ENCODE data around the gene LAMC1.
"Not testable (repeated sequence)": the region's sequence is repeated elsewhere in the genome, so short reads cannot be mapped to it uniquely, and the experiment has no call there.

Gene LAMC1

DNA sequence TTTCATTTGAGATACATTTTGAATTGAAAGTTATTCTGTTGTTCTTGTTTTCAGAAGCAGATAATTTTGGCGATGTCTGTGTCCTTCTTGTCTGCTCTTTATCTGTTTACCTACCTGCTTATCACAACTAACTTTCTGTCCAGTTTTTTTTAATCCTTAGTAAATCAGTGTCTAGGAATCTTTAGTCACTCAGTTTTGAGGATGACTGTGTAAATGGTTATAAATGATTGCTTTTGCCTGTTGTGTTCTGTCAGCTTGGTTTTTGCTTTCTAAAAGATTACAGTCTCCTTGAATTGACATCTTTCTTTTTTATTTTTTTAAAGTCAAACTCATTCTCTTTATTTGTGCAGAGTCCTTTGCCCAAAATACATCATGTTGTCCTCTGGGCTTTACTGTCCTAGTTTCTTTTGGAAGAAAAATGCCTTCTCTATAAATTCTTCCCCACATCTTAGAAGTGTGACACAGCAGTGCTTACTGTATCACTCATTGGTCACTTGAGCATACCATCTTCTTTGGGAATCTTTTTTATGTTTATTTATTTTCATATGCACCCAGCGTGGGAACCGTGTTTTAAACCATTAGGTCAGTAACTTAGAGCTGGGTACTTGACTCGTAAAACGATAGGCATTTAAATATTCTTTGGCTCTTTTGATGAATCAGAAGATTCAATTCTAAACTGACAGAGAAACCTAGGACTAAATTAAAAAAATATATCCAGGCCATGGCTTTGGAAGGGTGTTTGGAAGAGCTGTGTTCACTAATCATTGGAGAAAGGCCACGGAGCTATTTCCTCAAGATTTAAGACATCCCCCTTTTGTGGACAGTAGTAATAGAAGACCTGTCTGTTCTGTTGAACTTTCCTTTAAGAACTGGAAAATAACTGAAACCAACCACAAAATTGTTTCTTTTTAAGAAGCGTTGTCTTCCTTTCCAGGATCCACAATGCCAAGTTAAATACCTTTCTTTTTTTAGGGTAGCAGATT lies 20.9 kb downstream of the LAMC1 start:
- DNase-seq, result no peak

DNA sequence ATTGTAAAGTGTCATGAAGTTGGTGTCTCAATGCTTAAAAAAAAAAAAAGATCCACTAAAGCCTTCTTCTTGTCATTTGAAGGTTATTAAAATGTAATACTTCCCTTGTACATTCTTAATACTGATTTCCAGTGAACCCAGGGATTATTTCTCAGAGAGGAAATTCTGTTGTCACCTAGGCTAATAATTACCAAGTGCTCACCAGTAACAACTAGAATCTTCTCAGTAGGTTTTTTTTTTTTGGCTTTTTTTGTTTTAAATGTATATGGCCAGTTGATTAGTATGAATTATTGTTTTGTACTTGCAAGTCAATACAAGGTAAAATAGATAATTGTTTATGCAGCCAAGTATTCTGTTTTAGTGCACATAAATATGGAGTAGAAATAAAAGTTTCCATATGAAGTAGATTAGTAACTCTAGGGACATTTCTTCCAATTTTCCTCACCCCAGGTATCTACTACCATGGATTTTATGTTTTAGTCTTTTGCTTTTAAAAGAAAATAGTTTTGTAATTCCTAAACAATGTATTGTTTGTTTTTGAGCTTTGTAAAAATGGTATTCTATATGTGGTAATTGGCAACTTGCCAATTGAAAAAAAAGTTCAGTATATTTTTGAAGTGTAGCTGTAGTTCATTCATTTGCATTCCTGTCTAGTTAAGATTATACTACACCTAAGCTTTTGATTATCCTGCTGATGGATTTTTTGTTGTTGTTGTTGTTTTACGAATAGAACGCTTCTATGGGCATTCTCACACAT lies 21.9 kb downstream of the LAMC1 start:
- no peak for DNase-seq

DNA sequence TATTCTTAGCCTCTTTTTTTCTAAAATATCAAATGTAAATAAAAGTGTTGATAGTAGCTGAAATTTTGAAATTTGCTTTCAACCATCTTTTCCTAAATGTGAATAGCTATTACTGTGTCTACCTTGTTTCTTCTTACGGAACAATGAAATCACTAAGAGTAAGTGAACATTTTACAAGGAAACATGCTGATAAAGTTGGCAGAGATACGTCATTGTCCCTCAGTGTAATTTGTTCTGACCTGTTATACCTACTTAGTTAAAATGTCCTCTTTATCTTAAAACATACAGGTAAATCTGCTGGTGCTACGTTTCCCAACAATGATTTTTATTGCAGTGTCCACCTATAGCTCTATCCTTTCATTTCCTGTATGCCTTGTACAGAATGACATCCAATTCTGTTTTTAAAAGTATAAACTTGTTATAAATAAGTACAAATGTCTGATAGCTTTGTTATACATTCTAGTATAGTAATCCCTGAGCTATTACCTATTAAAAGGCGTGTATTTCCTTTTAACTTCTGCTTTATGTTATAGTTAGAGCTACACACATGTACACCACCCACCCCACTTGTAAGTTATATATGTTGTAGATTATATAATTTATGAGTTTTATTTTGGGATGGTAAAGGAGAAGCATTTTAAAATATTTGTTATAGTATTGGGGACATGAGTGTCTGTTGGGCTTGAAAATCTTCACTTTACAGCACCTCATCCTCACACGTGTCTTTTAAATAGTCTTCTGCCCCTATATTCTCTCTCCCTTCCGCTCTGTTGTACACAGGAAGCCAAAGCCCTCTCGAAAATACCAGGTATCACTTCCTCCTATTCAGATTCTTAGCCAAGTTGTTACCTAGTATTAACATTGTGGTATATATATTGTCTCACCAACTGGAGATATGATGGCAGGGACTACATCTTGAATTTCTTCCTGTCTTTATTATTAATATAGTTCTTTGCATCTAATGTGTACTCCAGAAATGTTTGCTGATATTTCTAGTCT lies 25.2 kb downstream of the LAMC1 start:
- no peak for DNase-seq

DNA sequence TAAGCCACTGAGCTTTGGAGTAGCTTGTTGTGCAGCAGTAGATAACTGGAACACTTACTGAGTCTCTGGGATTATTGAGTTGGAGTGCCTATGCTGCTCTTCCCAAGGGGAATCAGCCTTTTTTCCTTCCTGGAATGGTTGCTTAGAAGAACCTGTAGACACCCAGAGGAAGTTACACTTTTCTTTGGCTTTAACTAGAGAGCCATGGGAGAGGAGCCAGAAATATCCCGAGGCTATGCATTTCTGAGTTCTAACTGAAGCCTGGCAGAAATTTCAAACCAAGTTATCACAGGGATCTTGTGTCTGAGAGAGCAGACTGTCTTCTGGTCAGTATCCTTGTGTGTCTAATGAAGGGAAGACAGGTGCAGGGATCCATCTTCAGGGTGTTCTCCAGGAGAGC lies 28.3 kb downstream of the LAMC1 start:
- DNase-seq, result no peak

DNA sequence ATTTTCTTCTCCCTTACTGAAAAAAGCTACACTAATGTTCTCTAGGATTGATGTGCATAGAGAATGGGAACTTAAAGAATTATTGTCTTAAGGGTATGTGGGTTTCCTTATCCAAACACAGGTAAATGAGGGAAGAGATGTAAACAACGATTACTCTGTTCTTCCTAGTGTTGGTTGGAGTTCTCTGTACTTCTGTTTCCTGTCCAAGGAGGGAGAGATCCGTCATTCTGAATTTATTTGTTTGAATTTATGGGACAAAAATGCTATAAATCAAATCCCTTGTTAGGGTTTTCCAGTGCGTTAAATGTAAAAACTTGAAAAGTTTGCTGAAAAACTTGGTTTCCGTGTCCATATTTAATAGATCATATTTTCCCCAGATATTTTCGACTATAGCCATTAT lies 29.6 kb downstream of the LAMC1 start:
- no peak for DNase-seq

DNA sequence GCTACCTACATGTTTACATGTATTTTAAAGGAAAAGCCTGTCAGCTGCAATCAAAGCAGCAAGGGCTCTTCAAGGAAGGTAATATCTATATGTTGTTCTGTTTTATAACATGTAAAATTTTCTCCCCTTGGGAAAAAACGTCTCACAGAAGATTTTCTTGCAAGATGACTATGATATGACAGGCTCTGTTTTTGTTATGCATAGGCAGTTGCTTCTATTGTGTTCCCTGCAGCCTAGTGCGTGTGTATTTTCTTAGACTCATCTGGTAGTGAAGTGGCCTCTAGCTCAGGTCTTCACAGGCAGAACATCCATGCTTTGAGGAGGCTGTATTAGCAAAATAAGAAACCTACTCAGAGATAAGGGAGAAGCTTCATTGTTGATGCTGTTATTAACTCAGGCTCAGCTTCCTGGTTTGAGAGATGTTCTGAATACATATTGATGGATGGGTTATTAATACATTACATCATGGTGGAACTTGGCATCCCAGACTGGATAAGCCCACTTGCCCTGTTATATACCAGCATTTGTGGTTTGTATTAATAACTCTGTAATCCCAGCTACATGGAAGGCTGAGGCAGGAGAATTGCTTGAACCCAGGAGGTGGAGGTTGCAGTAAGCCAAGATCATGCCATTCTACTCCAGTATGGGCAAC lies 35.8 kb downstream of the LAMC1 start:
- DNase-seq, result no peak

DNA sequence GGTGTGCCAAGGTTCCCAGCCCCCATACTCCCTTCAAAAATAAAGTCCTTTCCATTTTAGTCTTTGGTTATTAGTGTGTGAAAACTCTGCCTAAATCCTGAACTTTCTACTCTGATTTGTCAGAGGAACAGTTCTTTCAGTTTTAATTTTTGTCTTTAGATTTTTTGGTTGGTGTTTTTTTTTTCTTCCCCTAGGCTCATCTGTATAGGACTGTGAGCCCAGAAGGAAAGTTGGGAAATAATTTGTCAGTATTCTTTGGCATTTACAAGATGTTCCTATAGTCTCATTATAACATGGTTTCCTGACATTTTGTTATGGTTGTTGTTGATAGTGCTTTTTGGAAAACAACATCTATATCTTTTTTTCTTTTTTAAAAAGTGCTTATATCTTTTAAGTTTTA lies 38.0 kb downstream of the LAMC1 start:
- no peak for DNase-seq

DNA sequence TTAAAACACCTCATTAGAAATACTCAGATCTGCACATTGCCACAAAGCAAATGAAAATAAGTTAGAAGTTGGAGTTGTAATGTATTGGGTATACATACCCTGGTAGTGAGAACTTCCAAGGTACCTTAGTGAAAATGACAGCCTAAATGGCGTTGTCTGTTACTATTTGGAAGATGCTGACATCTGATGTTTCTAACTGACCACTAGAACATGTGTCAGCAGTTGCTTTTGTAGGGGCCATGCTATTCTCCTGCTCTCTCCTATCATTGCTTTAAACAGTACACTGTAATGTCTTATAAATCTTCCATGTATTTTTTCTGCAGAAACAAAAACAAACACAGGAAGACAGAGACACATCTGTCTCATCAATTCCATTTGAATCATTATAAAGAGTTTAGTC lies 40.1 kb downstream of the LAMC1 start:
- no peak for DNase-seq

DNA sequence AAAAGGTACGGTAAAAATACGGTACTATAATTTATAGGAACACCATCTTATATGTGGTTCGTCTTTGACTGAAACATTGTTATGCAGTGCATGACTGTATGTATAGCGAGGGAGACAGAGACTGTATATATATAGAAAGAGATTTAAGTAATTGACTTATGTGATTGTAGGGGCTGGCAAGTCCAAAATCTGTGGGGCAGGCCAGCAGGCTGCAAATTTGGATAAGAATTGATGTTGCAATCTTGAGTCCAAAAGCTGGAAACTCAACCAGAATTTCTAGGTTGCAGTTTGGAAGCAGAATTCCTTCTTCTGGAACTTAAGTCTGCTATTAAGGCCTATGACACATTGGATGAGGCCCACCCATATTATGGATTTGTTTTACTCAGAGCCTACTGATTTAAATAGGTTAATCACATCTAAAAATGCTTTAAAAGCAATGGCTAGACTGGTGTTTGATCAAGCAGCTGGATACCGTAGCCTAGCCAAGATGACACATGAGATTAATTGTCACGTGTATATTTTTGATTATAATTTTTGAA lies 42.0 kb downstream of the LAMC1 start:
- DNase-seq, result no peak

DNA sequence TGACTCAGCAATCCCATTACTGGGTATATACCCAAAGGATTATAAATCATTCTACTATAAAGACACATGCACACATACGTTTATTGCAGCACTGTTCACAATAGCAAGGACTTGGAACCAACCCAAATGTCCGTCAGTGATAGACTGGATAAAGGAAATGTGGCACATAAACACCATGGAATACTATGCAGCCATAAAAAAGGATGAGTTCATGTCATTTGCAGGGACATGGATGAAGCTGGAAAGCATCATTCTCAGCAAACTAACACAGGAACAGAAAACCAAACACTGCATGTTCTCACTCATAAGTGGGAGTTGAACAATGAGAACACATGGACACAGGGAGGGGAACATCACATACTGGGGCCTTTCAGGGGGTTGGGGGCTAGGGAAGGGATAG lies 43.2 kb downstream of the LAMC1 start:
- not testable (repeated sequence) for DNase-seq

DNA sequence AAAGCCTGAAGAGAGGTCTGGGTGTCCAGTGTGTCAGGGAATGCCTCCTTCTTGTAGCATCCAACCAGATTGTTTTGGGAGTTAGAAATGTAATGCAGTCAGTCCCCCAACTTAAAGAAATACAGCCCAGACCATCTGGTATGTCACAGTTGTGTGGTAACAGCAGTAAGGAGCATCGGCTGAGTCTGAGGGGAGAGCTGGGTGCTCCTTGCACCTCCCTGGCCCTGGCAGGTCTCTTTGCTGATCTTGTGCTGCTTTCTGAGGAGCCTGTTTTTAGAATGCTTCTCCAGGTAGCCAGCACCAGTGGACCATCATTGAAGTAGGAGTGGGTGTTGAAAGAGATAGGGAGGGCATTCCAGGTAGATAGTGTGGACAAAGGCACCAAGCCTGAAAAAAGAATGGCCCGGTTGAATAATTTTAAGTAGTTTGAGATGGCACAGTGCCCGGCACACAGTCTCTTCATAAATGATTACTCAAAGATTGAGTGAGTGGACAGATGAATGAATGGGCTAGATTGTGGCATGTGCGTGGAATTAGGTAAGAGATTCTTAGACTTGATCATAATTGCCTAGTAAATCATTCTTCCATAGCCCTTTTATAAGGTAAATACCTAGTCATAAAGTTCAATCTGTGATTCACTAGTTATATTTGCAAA lies 46.5 kb downstream of the LAMC1 start:
- DNase-seq, result no peak

DNA sequence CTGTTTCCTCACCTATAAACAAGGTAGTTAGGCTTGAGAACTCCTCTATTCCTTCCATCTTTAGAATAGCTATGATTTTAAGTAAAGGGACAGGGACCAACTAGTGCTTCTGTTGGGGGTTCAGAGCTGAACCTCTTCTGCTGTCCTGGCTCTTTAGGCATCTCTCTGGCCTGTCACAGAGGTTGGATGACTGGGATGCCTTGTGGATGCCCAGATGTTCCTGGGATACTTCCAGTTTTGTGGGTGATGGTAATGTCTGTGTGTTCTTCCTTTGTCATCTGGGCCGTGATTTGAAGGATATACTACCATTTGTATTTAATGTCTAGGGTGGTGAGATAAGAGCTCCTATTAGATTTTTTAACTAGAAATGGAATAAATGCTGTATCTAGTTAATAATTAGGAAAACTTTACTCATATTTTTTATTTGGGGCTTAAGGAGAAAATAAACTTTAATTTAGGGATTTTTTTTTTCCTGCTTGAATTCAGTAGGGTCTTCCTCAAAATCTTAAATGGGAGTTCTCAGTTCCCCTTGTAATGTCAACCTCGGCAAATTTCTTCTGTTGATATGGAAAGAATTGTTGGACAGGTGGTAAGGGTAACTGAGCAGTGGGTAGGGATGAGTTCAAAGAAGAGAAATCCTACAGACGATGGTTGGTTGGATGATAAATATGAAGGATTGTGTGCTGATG lies 47.2 kb downstream of the LAMC1 start:
- DNase-seq, result no peak

DNA sequence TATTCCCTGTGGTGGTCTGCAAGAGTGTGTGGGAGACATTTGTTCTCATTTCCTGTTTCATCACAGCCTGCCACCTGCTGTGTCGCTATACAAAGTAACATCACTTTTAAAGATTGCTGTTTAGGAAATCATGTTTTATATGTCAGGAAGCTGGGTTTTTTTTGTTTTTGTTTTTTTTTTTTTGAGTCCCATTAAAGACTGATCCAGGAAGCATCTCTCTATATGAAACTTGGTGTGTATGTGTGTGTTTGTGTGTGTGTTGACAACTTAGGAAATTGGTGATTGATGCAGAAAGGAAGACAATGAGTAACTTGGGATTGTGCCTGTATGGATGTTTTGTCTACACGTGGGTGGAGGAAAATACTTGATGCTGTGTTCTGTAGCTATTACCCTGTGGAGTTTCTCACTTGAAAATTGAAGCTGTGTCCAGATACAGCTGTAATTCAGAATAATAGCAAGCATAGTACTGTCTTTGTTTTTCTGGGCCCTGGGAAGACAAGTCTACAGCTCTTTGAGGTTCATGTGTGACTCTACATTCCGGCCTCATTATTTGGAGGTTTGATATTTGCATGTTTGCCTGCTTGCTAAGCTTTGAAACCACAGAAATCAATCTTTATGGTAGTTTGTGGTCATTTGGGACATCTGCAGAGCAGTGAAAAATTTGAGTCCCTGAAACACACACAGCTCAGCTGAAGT lies 47.9 kb downstream of the LAMC1 start:
- DNase-seq, result no peak

DNA sequence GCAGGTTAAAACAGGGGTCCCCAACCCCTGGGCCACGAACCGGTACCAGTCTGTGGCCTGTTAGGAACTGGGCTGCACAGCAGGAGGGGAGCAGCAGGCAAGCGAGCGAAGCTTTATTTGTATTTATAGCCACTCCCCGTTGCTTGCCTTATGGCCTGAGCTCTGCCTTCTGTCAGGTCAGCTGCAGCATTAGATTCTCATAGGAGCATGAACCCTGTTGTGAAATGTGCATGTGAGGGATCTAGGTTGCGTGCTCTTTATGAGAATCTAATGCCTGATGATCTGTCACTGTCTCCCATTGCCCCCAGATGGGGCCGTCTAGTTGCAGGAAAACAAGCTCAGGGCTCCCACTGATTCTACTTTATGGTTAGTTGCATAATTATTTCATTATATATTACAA lies 49.4 kb downstream of the LAMC1 start:
- DNase-seq, result not testable (repeated sequence)

DNA sequence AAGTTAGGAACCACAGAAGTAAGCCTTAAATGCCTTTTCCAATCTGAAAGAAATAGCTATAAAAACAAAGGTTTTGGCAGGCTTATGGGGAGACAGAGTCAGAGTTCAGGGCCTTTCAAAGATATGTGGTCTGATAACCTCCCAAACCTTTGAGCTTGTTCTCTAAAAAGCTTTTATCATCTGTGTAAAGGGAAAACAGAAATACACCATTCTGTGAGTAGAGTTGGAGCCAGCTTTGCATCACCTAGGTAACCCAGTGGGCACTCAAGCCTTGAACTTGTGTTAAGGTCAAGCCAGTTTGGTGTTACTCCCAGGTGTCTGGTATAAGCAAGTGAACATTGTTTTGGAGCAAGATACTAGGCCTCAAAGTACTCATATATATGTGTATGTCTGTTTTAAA lies 50.1 kb downstream of the LAMC1 start:
- DNase-seq, result no peak

DNA sequence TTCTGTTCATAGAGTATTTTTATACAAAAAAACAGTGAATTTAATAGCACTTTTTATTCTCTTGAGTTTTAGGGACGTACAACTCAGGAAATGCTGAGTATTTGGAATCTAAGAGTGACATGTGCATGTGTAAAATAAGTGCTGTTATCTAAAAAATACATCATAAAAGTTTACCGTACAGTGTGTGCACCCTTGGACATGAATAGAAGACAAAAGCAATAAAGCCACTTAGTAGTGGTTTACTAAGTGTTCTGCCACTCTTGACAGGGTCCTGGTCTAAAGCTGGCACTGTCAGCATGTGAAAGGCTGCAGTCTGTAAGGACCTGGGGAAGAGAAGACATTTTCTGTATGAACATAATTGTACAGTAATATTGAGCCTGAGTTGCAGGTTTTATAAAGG lies 51.0 kb downstream of the LAMC1 start:
- DNase-seq, result no peak

DNA sequence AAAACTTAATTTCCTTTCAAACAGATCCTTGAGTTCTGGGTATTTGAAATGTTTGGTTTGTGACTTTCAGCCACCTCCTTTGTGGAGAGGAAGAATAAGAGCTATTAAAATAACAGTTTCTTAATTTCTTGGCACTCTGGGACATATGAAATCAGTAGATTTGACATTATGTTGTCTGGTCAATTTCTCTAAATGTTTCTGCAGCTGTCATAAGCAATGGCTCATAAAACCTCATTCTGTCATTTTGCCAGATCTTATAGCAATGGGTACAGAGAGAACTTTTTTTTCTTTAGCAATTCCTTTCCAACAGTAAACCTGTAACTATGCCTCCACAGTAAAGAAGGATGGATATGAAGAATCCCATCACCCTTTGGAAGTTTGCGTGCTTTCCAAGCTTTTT lies 52.6 kb downstream of the LAMC1 start:
- DNase-seq, result no peak

DNA sequence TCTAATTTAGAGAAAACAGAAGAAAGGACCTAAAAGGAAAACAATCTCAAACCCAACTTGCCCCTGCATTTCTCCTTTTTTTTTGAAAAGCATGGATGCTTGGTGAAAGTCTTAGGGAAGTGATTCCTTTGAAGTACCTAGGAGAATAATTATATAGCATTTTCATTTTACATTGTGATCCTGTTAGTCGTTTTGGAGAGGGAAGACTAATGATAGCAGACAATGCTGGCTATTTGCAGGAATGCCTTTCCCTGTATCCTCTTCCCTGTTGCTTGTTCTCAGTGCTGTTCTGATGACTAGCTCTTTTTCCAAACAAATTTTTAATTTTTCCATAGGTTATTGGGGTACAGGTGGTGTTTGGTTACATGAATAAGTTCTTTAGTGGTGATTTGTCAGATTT lies 53.9 kb downstream of the LAMC1 start:
- no peak for DNase-seq

DNA sequence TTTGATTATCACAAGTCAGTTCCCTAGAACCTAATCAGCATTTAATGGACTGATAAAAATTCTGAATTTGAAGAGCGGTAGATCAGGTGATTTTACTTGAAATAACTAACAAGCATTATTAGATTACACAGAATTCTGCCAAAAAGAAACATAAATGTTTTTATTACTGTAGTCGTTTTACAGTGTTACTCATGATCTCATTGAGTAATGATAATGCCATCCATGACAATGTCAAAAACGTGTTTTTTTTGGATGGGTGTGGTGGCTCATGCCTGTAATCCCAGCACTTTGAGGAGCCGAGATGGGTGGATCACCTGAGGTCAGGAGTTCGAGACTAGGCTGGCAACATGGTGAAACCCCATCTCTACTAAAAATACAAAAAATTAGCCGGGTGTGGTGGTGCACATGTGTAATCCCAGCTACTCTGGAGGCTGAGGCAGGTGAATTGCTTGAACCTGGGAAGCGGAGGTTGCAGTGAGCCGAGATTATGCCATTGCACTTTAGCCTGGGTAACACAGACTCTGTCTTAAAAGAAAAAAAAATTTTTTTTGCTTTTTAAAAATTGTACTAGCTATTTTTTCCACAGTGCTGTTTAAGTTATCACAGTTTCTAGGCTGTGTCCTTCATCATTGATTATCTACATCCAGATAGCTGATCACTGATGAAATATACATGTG lies 56.6 kb downstream of the LAMC1 start:
- DNase-seq, result no peak

DNA sequence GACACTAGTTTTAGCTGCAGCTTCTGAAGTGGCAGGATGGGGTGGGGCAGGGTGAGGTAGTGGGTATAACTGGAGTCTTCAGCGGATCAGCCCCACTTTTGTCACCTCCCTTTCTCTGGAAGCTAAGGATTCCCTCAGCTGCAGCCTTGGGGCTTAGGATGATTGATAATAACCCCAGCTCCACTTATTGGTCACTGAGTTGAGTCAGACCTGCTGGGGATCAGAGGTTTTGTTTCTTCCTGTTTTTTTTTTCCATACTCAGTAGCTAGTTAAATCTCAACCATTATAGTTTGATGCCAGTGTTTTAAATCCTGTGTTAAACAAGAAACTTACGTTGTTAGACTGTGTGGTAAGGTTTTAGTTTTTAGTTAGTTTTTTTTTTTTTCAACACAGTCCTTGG lies 57.2 kb downstream of the LAMC1 start:
- DNase-seq, result no peak
